CD1c-positive myeloid dendritic cell (primary cell): ENCODE results near the gene OR13F1.
"Not testable (repeated sequence)": the region's sequence is repeated elsewhere in the genome, so short reads cannot be mapped to it uniquely, and the experiment has no call there.

Experiments
- DNase-seq: peaks from one replicate; pipeline ENCODE4 v3.0.0-alpha.2; 2016; ENCODE audit errors: extremely low spot score

OR13F1 gene, protein sequence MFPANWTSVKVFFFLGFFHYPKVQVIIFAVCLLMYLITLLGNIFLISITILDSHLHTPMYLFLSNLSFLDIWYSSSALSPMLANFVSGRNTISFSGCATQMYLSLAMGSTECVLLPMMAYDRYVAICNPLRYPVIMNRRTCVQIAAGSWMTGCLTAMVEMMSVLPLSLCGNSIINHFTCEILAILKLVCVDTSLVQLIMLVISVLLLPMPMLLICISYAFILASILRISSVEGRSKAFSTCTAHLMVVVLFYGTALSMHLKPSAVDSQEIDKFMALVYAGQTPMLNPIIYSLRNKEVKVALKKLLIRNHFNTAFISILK

GRCh38 chr9:104503963-104504362 lies at the start of gene OR13F1:
Gene OR13F1 (plus strand): TSS chr9:104504263. CDS start chr9:104504263, 0 bp downstream.
- no peak for DNase-seq

GRCh38 chr9:104456831-104457230 lies 47.2 kb upstream of the OR13F1 start:
- peak; percentile 2 for DNase-seq

- no peak for DNase-seq
These were observed 40.2 kb upstream of the OR13F1 start for GRCh38 chr9:104463864-104464263.

GRCh38 chr9:104468261-104468660 lies 35.8 kb upstream of the OR13F1 start:
- no peak for DNase-seq

GRCh38 chr9:104482921-104483570 lies 21.0 kb upstream of the OR13F1 start:
- no peak for DNase-seq

DNA sequence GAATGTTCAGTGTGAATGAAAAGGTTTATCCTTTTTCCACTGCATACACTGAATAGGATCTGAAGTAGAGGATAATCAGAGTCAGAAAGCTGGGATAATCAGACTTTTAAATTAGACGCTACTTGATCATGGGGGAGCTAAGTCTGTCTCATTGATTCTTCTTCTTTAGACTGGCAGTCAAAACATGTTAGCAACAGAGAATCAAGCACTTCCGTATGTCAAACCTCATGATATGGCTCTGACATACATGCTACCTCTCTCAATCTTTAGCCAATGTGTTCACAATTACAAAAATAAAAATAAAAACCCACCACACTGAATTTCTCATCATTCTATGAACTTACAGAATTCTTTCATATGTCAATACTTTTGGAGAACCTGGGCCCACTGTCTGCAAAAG lies 19.0 kb upstream of the OR13F1 start:
- DNase-seq, result no peak

DNA sequence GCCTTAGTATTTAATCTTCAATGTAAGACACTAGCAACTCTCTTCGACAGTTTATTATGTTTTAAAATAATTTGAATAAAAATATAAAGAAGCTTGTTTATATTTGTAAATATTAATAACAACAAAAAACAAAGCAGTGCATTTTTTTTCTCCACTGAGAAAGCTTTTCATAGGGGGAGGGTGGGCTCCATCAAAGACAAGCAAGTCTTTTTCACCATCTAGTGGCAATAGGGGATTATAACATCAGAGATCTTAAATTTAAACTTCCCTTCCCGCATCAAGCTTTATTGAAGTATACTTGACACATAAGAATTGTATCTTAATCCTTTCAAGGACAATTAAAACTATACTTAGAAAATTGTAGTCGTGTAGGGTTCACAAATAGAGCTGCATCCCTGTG lies 9.3 kb upstream of the OR13F1 start:
- DNase-seq, result no peak

GRCh38 chr9:104503440-104503839 lies 623 bp upstream of the OR13F1 start:
- no peak for DNase-seq

DNA sequence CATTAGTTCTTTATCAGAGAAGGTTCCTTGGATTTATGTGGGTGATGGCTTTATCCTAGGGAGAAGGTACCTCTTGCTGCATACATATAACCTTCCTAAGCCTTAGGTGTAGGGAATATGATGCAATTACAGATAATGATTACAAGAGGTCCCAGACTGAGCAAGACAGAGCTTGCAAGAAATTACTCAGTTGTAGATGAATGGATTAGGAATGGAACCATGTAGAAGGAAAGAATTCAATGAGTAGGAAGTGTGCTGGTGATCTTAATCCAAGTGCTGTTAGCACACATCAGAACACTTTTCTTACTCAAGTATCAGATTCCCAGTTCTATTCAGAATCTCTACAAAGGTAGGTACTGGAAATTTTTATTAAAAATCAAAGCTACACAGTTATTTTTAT lies 2.5 kb downstream of the OR13F1 start:
- no peak for DNase-seq

- DNase-seq, result no peak
These were observed 10.8 kb downstream of the OR13F1 start for GRCh38 chr9:104514901-104515300.

GRCh38 chr9:104520241-104520640 lies 16.2 kb downstream of the OR13F1 start:
- DNase-seq, result not testable (repeated sequence)

DNA sequence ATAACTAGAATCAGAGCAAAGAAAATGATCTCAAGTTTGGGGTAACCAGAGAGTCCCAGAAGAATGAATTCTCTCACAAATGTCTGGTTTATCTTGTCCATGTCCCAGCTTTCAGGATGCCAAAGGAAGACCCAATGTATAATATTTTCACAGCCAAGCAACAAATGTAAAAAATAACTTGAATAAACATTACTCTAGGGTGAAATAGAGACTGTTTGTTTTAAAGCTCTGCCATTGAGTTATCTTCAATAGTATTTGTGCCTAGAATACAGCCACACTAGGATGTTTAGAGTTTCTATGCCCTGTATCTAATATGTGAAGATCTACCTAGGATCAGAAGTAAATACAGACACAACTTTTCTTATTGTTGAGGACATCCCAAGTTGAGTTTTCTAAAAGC lies 23.0 kb downstream of the OR13F1 start, which contains the start of gene OR13C4:
OR13C4 (minus strand) TSS at position 101 of the 400 bp plus-strand sequence; CDS start at position 101, 0 bp downstream.
- DNase-seq, result no peak

DNA sequence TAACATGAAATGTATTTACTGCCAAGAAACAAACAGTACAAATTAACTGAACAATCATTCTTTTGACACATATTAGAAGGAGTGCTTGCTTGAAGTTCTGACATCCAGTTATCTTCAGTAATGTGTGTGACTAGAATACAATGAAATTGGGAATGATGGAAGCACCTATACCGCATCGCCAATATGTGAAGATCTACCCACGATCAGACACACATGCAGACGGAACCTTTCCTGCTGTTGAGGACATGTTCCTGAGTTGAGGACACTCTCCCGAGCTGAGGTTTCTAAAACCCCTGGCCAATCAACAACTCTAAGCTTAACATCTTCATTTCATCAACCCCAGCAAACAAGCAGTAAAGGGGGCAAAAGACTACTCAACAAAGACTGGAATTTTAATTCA lies 32.7 kb downstream of the OR13F1 start, which contains the start of gene OR13C3:
OR13C3 (minus strand) TSS at position 101 of the 400 bp plus-strand sequence. CDS start 133 bp downstream, outside the sequence.
- no peak for DNase-seq

- no peak for DNase-seq
These were observed 35.2 kb downstream of the OR13F1 start for GRCh38 chr9:104539275-104539674.

DNA sequence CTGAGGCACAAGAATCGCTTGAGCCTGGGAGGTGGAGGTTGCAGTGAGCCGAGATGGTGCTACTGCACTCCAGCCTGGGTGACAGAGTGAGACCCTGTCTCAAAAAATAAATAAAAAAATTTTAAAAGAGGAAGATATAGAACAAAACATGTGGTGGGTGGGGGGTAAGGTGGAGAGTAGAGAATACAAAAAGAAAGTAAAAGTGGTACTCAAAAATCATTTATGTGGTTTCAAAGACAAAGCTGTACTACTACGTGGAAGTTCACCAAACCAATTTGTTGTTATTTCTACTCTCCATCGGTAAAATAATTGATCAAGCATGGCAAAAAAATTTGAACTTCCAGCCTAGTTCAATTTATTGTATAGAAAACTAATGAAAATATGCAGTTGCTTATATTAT lies 40.6 kb downstream of the OR13F1 start:
- no peak for DNase-seq

DNA sequence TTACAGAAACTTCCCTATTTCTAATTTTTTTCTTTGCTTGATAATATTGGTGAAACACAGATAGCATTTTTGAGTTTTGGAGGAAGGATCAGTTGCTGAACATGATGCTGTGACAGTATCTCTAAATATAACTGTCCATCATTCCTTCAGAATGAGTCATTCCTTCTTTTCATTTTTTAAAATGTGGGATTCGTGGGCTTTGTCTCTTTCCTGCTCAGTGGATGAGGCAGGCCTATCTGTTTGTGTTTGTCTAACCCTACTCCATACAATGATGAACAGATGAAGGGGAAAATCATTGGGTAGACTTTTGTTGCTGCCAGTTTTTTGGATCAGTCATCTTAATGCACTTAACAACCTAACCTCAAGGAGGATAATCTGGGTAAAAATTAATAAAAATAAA lies 49.2 kb downstream of the OR13F1 start:
- DNase-seq, result no peak
